HEK293T (cell line): ENCODE measurements around the gene CHMP2A.

Experiments used
- CTCF ChIA-PET: fragments of 350-600 bp; formaldehyde crosslinking; extraction: SDS; loops from one replicate; lab custom pipeline; 2021; ENCODE audit warnings: antibody characterized with exemption, inconsistent platforms; lab: Yijun Ruan, JAX
- POLR2A ChIA-PET: fragments of 350-600 bp; formaldehyde crosslinking; extraction: SDS; loops from one replicate; lab custom pipeline; 2020; ENCODE audit warnings: antibody characterized with exemption, inconsistent platforms; lab: Yijun Ruan, JAX
- DNase-seq: peaks from one replicate; pipeline ENCODE4 v3.0.0; 2012; ENCODE audit warnings: mixed read lengths; ENCODE audit errors: extremely low spot score
- ARNT ChIP-seq: fragments of 450-650 bp; IDR thresholded peaks from 2 replicates; pipeline ENCODE4 v1.6.1; 2017; ENCODE audit warnings: mild to moderate bottlenecking
- BHLHE40 ChIP-seq: fragments of 450-650 bp; IDR thresholded peaks from 2 replicates; pipeline ENCODE4 v1.6.1; 2016; ENCODE audit warnings: mild to moderate bottlenecking, moderate library complexity, borderline replicate concordance
- CTBP1 ChIP-seq: fragments of 450-650 bp; IDR thresholded peaks from 2 replicates; pipeline ENCODE4 v1.6.1; 2016; ENCODE audit warnings: borderline replicate concordance
- ELF4 ChIP-seq: fragments of 450-650 bp; IDR thresholded peaks from 2 replicates; pipeline ENCODE4 v1.6.1; 2017; ENCODE audit warnings: antibody characterized with exemption
- FOXA1 ChIP-seq: fragments of 450-650 bp; IDR thresholded peaks from 2 replicates; pipeline ENCODE4 v1.6.1; 2016; ENCODE audit warnings: mild to moderate bottlenecking
- FOXK2 ChIP-seq: fragments of 450-650 bp; IDR thresholded peaks from 2 replicates; pipeline ENCODE4 v1.6.1; 2016; ENCODE audit warnings: mild to moderate bottlenecking
- FOXM1 ChIP-seq: fragments of 450-650 bp; IDR thresholded peaks from 2 replicates; pipeline ENCODE4 v1.6.1; 2017; ENCODE audit warnings: mild to moderate bottlenecking, borderline replicate concordance
- HDGF ChIP-seq: fragments of 450-650 bp; IDR thresholded peaks from 2 replicates; pipeline ENCODE4 v1.6.1; 2017; ENCODE audit warnings: antibody characterized with exemption, borderline replicate concordance
- L3MBTL2 ChIP-seq: fragments of 450-650 bp; conservative IDR thresholded peaks from 2 replicates; pipeline ENCODE4 v1.6.1; 2016; ENCODE audit warnings: mild to moderate bottlenecking
- LEF1 ChIP-seq: fragments of 450-650 bp; IDR thresholded peaks from 2 replicates; pipeline ENCODE4 v1.6.1; 2017; ENCODE audit warnings: mild to moderate bottlenecking, borderline replicate concordance
- NFRKB ChIP-seq: fragments of 450-650 bp; IDR thresholded peaks from 2 replicates; pipeline ENCODE4 v1.6.1; 2016; ENCODE audit warnings: mild to moderate bottlenecking, moderate library complexity
- SP1 ChIP-seq: fragments of 450-650 bp; IDR thresholded peaks from 2 replicates; pipeline ENCODE4 v1.6.1; 2017
- SUZ12 ChIP-seq: fragments of 450-650 bp; IDR thresholded peaks from 2 replicates; pipeline ENCODE4 v1.6.1; 2016; ENCODE audit warnings: mild to moderate bottlenecking
- TARDBP ChIP-seq: fragments of 450-650 bp; IDR thresholded peaks from 2 replicates; pipeline ENCODE4 v1.6.1; 2016
- ZNF384 ChIP-seq: fragments of 450-650 bp; IDR thresholded peaks from 2 replicates; pipeline ENCODE4 v1.6.1; 2016
- TF ChIP-seq, protein P1 (sequence below): fragments of 450-650 bp; IDR thresholded peaks from 2 replicates; pipeline ENCODE4 v1.6.1; 2016

The CHMP2A gene

DNA sequence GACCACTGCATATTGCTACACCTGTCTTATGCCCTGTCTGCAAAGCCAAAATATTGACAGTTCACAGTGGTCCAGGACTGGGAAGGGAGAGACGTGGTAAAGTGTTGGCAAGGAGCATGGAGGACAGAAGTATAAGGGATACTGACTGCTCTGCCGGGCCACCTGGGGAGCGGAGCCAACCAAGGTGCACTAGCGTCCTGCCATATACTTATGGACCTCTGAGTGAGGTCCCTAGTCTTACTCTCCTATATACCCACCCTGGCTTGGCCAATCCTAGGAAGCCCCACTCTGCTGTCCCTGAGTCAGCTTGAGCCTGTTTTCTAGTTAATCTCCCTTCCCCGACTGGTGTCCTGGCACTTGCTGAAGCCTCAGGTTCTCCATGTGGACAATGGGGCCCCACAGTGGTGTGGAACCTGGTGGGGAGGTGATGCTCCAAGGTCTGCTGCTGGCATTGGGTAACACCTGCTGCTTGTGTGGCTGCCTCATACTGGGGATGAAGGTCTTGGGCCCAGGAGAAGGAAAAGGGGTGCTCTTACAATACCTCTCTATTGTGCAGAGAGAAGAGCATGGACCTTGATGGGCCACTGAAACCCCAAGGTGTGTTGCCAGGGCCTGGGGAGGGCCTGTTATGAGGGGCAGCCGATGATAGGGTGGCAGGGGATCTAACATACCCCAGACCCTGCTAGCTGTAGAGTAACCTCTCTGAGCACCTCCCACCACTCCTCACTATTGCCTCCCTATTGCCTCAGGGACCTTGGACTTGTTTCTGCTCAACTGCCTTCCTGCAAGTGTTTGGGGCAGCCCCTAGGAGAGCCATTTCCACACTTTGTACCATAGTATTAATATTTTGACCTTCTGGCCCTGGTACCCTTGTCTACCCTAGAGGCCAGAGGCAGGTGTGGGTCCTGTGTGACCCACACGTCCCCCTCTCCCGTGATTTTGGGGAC lies 17.8 kb downstream of the CHMP2A start:
- DNase-seq = no peak
- ChIA-PET CTCF (no interaction called here), POLR2A (no interaction called here)
- TF ChIP-seq TARDBP (no peak), FOXM1 (no peak), ZNF384 (no peak), BHLHE40 (no peak), FOXK2 (no peak), CTBP1 (no peak), L3MBTL2 (no peak), NFRKB (no peak), LEF1 (no peak), SUZ12 (no peak), ELF4 (no peak), HDGF (no peak), FOXA1 (no peak), ARNT (no peak), SP1 (no peak)
- TF ChIP-seq, protein P1, sequence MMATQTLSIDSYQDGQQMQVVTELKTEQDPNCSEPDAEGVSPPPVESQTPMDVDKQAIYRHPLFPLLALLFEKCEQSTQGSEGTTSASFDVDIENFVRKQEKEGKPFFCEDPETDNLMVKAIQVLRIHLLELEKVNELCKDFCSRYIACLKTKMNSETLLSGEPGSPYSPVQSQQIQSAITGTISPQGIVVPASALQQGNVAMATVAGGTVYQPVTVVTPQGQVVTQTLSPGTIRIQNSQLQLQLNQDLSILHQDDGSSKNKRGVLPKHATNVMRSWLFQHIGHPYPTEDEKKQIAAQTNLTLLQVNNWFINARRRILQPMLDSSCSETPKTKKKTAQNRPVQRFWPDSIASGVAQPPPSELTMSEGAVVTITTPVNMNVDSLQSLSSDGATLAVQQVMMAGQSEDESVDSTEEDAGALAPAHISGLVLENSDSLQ = no peak

DNA sequence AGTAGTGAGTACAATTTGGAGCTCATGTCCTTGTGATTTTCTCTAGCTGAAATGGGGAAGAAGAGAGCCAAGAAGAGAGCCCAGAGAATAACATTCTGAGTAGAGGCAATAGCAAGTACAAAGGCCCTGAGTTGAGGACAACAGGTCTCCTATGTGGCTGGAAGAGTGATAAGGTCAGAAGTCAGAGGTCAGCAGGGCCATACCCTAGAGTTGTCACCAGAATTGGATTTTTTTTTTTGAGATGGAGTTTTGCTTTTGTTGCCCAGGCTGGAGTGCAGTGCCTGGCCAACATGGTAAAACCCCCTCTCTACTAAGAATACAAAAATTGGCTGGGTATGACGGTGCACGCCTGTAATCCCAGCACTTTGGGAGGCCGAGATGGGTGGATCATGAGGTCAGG lies 19.0 kb downstream of the CHMP2A start:
- no peak for DNase-seq
- POLR2A ChIA-PET = interaction anchor here (1.4 kb wide), 1 partner anchor 8 kb away, joined by 6 read pairs; the partner anchor contains the start of gene TRIM28
- TF ChIP-seq LEF1 (no peak), ARNT (no peak), CTBP1 (no peak), BHLHE40 (no peak), L3MBTL2 (no peak), HDGF (no peak), FOXA1 (no peak), SUZ12 (no peak), SP1 (no peak), ZNF384 (no peak), FOXM1 (no peak), NFRKB (no peak), FOXK2 (no peak), TARDBP (no peak), ELF4 (no peak)
- TF ChIP-seq, protein P1 = no peak
- CTCF ChIA-PET = no interaction called here

DNA sequence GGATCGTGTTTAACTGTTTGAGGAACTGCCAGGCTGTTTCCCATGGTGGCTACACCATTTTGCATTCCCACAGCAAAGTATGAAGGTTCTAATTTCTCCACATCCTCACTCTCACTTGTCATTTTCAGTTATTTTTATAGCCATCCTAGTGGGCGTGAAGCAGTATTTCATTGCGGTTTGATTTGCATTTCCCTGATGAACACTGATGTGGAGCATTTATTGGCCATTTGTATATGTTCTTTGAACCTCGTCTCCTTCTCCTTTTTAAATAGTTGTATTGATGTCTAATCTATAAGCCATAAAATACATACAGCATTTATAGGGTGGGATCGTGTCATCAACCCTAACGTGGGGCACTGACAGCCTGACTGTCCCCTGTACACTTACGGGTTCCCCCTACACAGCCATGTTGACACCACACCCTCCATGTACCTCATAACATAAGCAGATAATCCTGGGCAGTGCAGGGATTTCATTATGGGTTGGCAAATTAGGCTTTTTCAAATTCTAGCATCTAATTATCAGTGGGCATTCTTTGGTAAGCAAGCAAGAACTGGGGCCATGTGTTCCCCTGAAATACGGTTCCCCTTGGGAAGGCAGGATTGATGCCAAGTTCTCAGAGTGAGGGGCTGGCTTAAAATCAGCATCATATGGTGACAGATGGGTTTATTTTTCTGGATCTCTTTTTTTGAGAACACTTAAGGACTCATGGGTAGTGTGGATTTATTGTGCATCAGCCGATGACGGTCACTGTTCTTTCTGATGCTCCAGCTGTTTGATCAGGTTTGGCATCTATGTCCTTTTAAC lies 23.7 kb downstream of the CHMP2A start:
- ChIA-PET CTCF (no interaction called here), POLR2A (interaction anchor here (1.4 kb wide), 1 partner anchor 12 kb away, joined by 5 read pairs; the partner anchor contains the start of gene TRIM28)
- DNase-seq = no peak
- no peak for TF ChIP-seq ZNF384
- no peak for TF ChIP-seq LEF1
- no peak for TF ChIP-seq FOXM1
- TF ChIP-seq SP1 = no peak
- TF ChIP-seq CTBP1 = no peak
- TF ChIP-seq ARNT = no peak

DNA sequence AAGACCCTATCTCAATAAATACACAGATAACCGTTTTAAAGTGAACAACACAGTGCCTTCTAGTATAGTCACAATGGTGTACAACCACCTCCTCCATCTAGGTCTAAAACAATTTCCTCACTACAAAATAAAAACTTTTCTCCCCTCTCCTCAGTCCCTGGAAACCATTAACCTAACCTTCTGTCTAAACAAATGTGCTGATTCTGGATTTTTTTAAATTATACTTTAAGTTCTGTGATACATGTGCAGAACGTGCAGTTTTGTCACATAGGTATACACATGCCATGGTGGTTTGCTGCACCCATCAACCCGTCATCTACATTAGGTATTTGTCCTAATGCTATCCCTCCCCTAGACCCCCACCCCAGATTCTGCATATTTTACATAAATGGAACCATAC lies 25.5 kb downstream of the CHMP2A start:
- no peak for DNase-seq
- ChIA-PET CTCF (interaction anchor here (0.8 to 1.4 kb wide), 2 partner anchors 10 to 142 kb away, joined by 3 to 5 read pairs; partner anchors contain the start of gene ZBTB45), POLR2A (interaction anchor here (0.9 to 1.1 kb wide), 2 partner anchors 9 to 14 kb away, joined by 3 to 5 read pairs; partner anchors contain the start of genes TRIM28 and ZBTB45)
- TF ChIP-seq SUZ12 = no peak
- no peak for TF ChIP-seq ELF4
- TF ChIP-seq FOXA1 = no peak
- no peak for TF ChIP-seq HDGF
- TF ChIP-seq, protein P1 = no peak
- no peak for TF ChIP-seq TARDBP
- TF ChIP-seq ZNF384 = no peak
- TF ChIP-seq FOXK2 = no peak

DNA sequence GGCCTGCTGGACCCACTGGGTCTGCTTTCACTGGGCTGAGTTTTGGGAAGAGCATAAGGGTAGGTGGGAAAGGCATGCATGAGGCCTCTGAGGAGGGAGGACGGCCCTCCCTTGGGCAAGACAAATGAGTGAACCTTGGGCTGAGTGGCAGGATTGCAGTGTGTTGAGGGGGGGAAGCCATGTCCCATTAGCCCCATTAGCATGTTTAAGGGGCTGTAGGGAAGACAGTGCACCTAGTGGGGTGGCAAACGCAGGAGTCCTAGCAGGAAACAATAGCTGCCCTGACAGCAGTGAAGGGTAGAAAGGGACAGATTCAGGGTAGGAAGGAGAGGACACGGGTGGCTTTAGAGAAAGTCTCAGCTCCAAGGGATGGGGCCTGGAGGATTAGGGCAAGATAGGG lies 32.2 kb downstream of the CHMP2A start:
- DNase-seq = no peak
- POLR2A ChIA-PET = interaction anchor here (1.2 to 7.8 kb wide), 2 partner anchors 21 to 37 kb away, joined by 3 to 96 read pairs; partner anchors contain the start of gene TRIM28
- TF ChIP-seq ELF4 (no peak), TARDBP (no peak), BHLHE40 (no peak), LEF1 (no peak), FOXK2 (no peak), SUZ12 (no peak), FOXA1 (no peak), NFRKB (no peak), HDGF (no peak), ARNT (no peak), FOXM1 (no peak), L3MBTL2 (no peak), SP1 (no peak), CTBP1 (no peak), ZNF384 (no peak)
- TF ChIP-seq, protein P1 = no peak
- CTCF ChIA-PET = no interaction called here
